Neural cell (in vitro differentiated cells): ENCODE measurements around the gene YTHDC2. TPM values are rescaled to one million over a fixed set of nuclear protein-coding genes. Genes with fewer than 3 reads are reported as not detected.
A peak's percentile ranks its signal among the peaks of the same experiment; 100 is the strongest.

Source experiments
- H2AFZ ChIP-seq: fragments of 200-600, 300-800 bp; sonication (generic), shearing (Covaris generic); 2 replicates; pipeline ENCODE4 v1.6.0; 2014; ENCODE audit warnings: low read depth, mild to moderate bottlenecking, antibody characterized with exemption, low read length, moderate library complexity
- H3F3A ChIP-seq: fragments of 200-600 bp; shearing (Covaris generic); 2 replicates; pipeline ENCODE4 v1.6.1; 2016; ENCODE audit warnings: mild to moderate bottlenecking, moderate library complexity, mixed read lengths, antibody characterized with exemption, low read length; ENCODE audit not compliant: insufficient read depth, poor library complexity, severe bottlenecking
- H3K27ac ChIP-seq: fragments of 200-600, 300-800 bp; sonication (generic), shearing (Covaris generic); 2 replicates; pipeline ENCODE4 v1.5.1; 2014; ENCODE audit warnings: mild to moderate bottlenecking, low read length, moderate library complexity
- H3K27me3 ChIP-seq: fragments of 300-800, 200-600 bp; sonication (generic), shearing (Covaris generic); 2 replicates; pipeline ENCODE4 v1.6.0; 2014; ENCODE audit warnings: mild to moderate bottlenecking, low read depth, low read length, moderate library complexity; ENCODE audit not compliant: insufficient read depth
- H3K36me3 ChIP-seq: fragments of 300-800, 200-600 bp; sonication (generic), shearing (Covaris generic); 2 replicates; pipeline ENCODE4 v1.5.1; 2014; ENCODE audit warnings: mild to moderate bottlenecking, antibody characterized with exemption, low read length, moderate library complexity; ENCODE audit not compliant: insufficient read depth
- H3K4me2 ChIP-seq: fragments of 300-800, 200-600 bp; sonication (generic), shearing (Covaris generic); 2 replicates; pipeline ENCODE4 v1.6.0; 2014; ENCODE audit warnings: mild to moderate bottlenecking, low read length
- H3K4me3 ChIP-seq: fragments of 300-800, 200-600 bp; sonication (generic), shearing (Covaris generic); 2 replicates; pipeline ENCODE4 v1.5.1; 2014; ENCODE audit warnings: mild to moderate bottlenecking, low read length, moderate library complexity
- H3K79me2 ChIP-seq: fragments of 200-600 bp; shearing (Covaris generic); replicated peaks from 2 replicates; pipeline ENCODE4 v1.6.0; 2014; ENCODE audit warnings: mild to moderate bottlenecking, low read length, moderate library complexity; ENCODE audit not compliant: insufficient read depth
- H3K9ac ChIP-seq: fragments of 300-800, 200-600 bp; sonication (generic), shearing (Covaris generic); 2 replicates; pipeline ENCODE4 v1.6.1; 2016; ENCODE audit warnings: mild to moderate bottlenecking, low read length, mixed read lengths
- H3K9me2 ChIP-seq: fragments of 200-600 bp; shearing (Covaris generic); 2 replicates; pipeline ENCODE4 v1.6.1; 2016; ENCODE audit warnings: mild to moderate bottlenecking, low read length, mixed read lengths; ENCODE audit not compliant: insufficient read depth
- H3K9me3 ChIP-seq: fragments of 200-600, 300-800 bp; sonication (generic), shearing (Covaris generic); 2 replicates; pipeline ENCODE4 v1.6.1; 2016; ENCODE audit warnings: mild to moderate bottlenecking, mixed run types, low read length, moderate library complexity, mixed read lengths
- H4K20me1 ChIP-seq: fragments of 200-600 bp; shearing (Covaris generic); 2 replicates; pipeline ENCODE4 v1.6.1; 2016; ENCODE audit warnings: mild to moderate bottlenecking, mixed run types; ENCODE audit not compliant: insufficient read depth
- CTCF ChIP-seq: fragments of 450-650 bp; IDR thresholded peaks from 2 replicates; pipeline ENCODE4 v1.5.1; 2014; ENCODE audit warnings: antibody characterized with exemption, mild to moderate bottlenecking, moderate library complexity; ENCODE audit not compliant: poor library complexity, severe bottlenecking
- EP300 ChIP-seq: fragments of 450-650 bp; conservative IDR thresholded peaks from 2 replicates; pipeline ENCODE4 v1.6.1; 2014; ENCODE audit warnings: antibody characterized with exemption, mild to moderate bottlenecking, moderate library complexity; ENCODE audit not compliant: poor library complexity, severe bottlenecking
- EZH2 ChIP-seq: fragments of 200-600, 300-800 bp; shearing (Covaris generic), sonication (generic); IDR thresholded peaks from 2 replicates; pipeline ENCODE4 v1.6.1; 2014; ENCODE audit warnings: antibody characterized with exemption, low read length, borderline replicate concordance, mild to moderate bottlenecking; ENCODE audit not compliant: insufficient read depth, poor library complexity, severe bottlenecking
- MXI1 ChIP-seq: fragments of 450-650 bp; conservative IDR thresholded peaks from 2 replicates; pipeline ENCODE4 v1.6.1; 2014; ENCODE audit warnings: antibody characterized with exemption, mild to moderate bottlenecking; ENCODE audit not compliant: poor library complexity, severe bottlenecking
- POLR2AphosphoS5 ChIP-seq: IDR thresholded peaks from 2 replicates; pipeline ENCODE4 v1.6.1; 2012
- RAD21 ChIP-seq: fragments of 450-650 bp; conservative IDR thresholded peaks from 2 replicates; pipeline ENCODE4 v1.6.1; 2014; ENCODE audit warnings: antibody characterized with exemption, mild to moderate bottlenecking, moderate library complexity
- REST ChIP-seq: IDR thresholded peaks from 2 replicates; pipeline ENCODE4 v1.6.1; 2012; ENCODE audit warnings: borderline replicate concordance
- SMC3 ChIP-seq: fragments of 450-650 bp; conservative IDR thresholded peaks from 2 replicates; pipeline ENCODE4 v1.6.1; 2014; ENCODE audit warnings: antibody characterized with exemption, mild to moderate bottlenecking, moderate library complexity; ENCODE audit not compliant: poor library complexity
- TAF1 ChIP-seq: IDR thresholded peaks from 2 replicates; pipeline ENCODE4 v1.6.1; 2012; ENCODE audit warnings: low read depth
- polyA plus RNA-seq: library from polyadenylated mRNA; depleted of rRNA; stranded (reverse); fragments of >200 nt; gene quantifications from 2 replicates; pipeline ENCODE4 v1.2.3, GENCODE V29; 2014

Gene YTHDC2
- polyA plus RNA-seq, 1 donor from 2014 or later = 43.7 TPM

- TF ChIP-seq EZH2 = no peak
- no peak for TF ChIP-seq POLR2AphosphoS5
- no peak for TF ChIP-seq EP300
- TF ChIP-seq SMC3 = no peak
- no peak for TF ChIP-seq REST
- no peak for TF ChIP-seq MXI1
- TF ChIP-seq RAD21 = no peak
- no peak for TF ChIP-seq TAF1
- no peak for TF ChIP-seq CTCF
- Histone ChIP-seq H3K9me2 (no peaks in the 10 kb centered on the region), H3K27me3 (no peaks in the 10 kb centered on the region), H3K79me2 (peaks cover 37% of the 10 kb centered on the region), H3K4me2 (peak overlapping the region; percentile 93), H3K9me3 (no peaks in the 10 kb centered on the region), H4K20me1 (no peaks in the 10 kb centered on the region), H3K4me3 (peak overlapping the region; percentile 93), H3K27ac (peak overlapping the region; percentile 85), H3F3A (no peaks in the 10 kb centered on the region), H3K9ac (peak overlapping the region; percentile 94), H3K36me3 (peaks cover 5% of the 10 kb centered on the region), H2AFZ (peak overlapping the region; percentile 76)
Measured at GRCh38 chr5:113514289-113514635, 768 bp downstream of the YTHDC2 start.

GRCh38 chr5:113518884-113519283 lies 5.4 kb downstream of the YTHDC2 start:
- Histone ChIP-seq H3K9me2 (no peaks in the 10 kb centered on the region), H2AFZ (no peak overlapping the region), H3K36me3 (peaks cover 5% of the 10 kb centered on the region), H3K4me3 (no peak overlapping the region), H4K20me1 (no peaks in the 10 kb centered on the region), H3K9ac (no peak overlapping the region), H3K27ac (no peak overlapping the region), H3F3A (no peaks in the 10 kb centered on the region), H3K79me2 (peaks cover 66% of the 10 kb centered on the region), H3K4me2 (no peak overlapping the region), H3K27me3 (no peaks in the 10 kb centered on the region), H3K9me3 (no peaks in the 10 kb centered on the region)
- TF ChIP-seq POLR2AphosphoS5 (no peak), EZH2 (no peak), MXI1 (no peak), RAD21 (no peak), REST (no peak), EP300 (no peak), SMC3 (no peak)
